ENCODE results near the gene ZNF697. TPM values are rescaled to one million over a fixed set of nuclear protein-coding genes. Genes with fewer than 3 reads are reported as not detected.

The ZNF697 gene
- total and polyA plus RNA-seq, 7 donors, result 0.60 to 6.6 (median 2.4) TPM

DNA sequence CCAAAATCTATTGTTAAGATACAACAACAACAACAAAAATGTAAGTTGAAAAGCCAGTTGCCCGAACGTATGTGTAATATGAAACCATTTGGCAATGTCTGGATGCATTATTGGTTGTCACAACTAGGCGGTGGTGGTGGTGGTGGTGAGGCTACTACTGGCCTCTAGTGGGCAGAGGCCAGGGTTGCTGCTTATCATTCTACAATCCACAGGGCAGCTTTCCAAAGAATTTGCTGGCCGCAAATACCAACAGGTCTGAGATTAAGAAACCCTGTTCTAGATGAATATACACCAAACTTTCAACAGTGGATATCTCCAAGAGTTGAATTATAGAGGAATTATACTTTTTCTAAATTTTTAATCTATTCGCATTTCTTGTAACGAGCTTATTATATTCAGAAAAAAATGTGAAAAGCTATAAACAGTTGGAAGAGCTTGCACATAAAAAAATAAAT lies 26.8 kb upstream of the ZNF697 start:
- DNase-seq, result peak; percentile 73
- Histone ChIP-seq H3K27ac (peak overlapping the region in 3 of 4 donors; percentile 29 to 53 (median 49)), H3K4me3 (peak overlapping the region in 2 of 4 donors; percentile 40), H3K27me3 (no peaks in the 10 kb centered on the region), H3K36me3 (no peaks in the 10 kb centered on the region), H3K9me3 (no peaks in the 10 kb centered on the region), H3K4me1 (peaks cover 0 to 5% (median 0%) of the 10 kb centered on the region in 4 donors)
- intact Hi-C loops (cut with DNase I), result loop anchor here (1.0 to 2.0 kb wide), 3 partner anchors 26 to 62 kb away; partner anchors contain the start of gene ZNF697
- TF ChIP-seq POLR2A (IDR thresholded peaks at IDR 0.05) (no peak), EP300 (IDR thresholded peaks at IDR 0.05) (no peak)
- TF ChIP-seq, protein P1, sequence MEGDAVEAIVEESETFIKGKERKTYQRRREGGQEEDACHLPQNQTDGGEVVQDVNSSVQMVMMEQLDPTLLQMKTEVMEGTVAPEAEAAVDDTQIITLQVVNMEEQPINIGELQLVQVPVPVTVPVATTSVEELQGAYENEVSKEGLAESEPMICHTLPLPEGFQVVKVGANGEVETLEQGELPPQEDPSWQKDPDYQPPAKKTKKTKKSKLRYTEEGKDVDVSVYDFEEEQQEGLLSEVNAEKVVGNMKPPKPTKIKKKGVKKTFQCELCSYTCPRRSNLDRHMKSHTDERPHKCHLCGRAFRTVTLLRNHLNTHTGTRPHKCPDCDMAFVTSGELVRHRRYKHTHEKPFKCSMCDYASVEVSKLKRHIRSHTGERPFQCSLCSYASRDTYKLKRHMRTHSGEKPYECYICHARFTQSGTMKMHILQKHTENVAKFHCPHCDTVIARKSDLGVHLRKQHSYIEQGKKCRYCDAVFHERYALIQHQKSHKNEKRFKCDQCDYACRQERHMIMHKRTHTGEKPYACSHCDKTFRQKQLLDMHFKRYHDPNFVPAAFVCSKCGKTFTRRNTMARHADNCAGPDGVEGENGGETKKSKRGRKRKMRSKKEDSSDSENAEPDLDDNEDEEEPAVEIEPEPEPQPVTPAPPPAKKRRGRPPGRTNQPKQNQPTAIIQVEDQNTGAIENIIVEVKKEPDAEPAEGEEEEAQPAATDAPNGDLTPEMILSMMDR (IDR thresholded peaks at IDR 0.05), result peak in 1 of 4 experiments; percentile 17
- 59 to 71% methylated on average over 6 of the region's 6 CpGs for WGBS, 2 donors

DNA sequence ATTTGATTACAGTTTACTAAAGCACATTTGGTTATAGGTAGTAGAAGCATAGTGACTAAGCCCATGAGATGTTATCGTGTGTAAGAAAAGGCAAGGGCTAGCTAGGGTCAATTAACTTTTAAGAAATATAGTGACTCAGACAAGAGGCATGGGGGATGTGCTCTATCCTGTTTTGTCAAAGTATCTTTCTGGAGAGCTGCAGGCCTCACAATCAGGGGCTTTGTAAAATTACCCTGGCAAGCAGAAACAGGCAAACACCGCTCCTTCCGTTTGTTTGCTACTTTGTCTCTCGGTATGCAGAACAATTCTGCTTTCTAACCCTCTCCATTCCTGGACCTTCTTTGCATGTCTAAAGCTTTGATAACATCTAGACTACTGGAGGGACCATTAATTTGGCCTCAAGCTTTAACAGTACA lies 26.1 kb upstream of the ZNF697 start:
- intact Hi-C loops (cut with DNase I), result loop anchor here (2.0 kb wide), 2 partner anchors 25 to 39 kb away; partner anchors contain the start of gene ZNF697
- Histone ChIP-seq H3K9me3 (no peaks in the 10 kb centered on the region), H3K4me1 (peaks cover 0 to 5% (median 0%) of the 10 kb centered on the region in 4 donors), H3K36me3 (no peaks in the 10 kb centered on the region), H3K27ac (no peak overlapping the region), H3K4me3 (no peak overlapping the region), H3K27me3 (no peaks in the 10 kb centered on the region)
- WGBS, 2 donors, result 90 to 95% methylated on average over 4 of the region's 4 CpGs
- TF ChIP-seq EP300 (IDR thresholded peaks at IDR 0.05) (no peak), POLR2A (IDR thresholded peaks at IDR 0.05) (no peak), POLR2AphosphoS5 (IDR thresholded peaks at IDR 0.05) (no peak)
- TF ChIP-seq, protein P1 (IDR thresholded peaks at IDR 0.05), result no peak
- DNase-seq, result no peak

DNA sequence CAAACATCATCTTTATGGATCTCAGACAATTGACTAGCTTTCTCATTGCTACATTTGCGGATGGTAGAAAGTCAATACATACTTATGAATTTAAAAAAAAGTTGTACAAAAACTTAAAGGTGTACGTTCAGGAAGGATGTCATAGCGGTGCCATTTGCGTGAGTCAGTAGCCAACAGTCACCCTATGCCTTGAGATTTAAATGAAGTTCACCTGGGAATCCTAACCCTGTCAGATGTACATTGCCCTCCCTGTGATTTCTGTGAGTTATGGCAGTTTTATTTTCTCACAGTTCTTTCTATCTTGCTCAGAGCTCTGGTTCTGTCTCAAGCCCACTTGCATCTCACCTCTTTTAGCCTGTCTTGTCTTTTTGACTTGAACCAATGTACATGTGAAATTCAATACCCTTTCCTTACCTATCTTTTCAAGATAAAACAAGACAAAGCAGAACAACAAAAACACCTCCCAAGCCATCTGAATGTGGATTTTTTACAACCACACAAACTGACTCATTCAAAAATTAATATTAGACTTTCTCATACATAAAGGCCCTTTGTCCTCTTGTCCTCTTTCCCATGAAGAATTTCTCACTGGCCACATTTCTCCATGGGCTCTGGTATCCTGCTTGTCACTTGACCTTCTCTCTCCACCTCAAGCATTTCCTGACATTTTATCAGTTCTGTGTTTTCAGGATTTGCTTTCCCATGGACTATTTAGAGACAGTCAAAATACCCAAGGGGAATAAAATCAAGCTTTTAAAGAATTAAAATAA lies 25.3 kb upstream of the ZNF697 start:
- no peaks in the 10 kb centered on the region for H3K36me3 ChIP-seq
- DNase-seq, result no peak
- no peaks in the 10 kb centered on the region for H3K9me3 ChIP-seq
- TF ChIP-seq, protein P1 (IDR thresholded peaks at IDR 0.05), result no peak
- TF ChIP-seq POLR2A (IDR thresholded peaks at IDR 0.05) (no peak), POLR2AphosphoS5 (IDR thresholded peaks at IDR 0.05) (no peak), EP300 (IDR thresholded peaks at IDR 0.05) (no peak)
- H3K4me3 ChIP-seq, result no peak overlapping the region
- peaks cover 0 to 5% (median 0%) of the 10 kb centered on the region in 4 donors for H3K4me1 ChIP-seq
- H3K27ac ChIP-seq, result no peak overlapping the region
- no peaks in the 10 kb centered on the region for H3K27me3 ChIP-seq
- intact Hi-C loops (cut with DNase I), result no loop called here
- 92 to 93% methylated on average over 4 of the region's 4 CpGs for WGBS, 2 donors

DNA sequence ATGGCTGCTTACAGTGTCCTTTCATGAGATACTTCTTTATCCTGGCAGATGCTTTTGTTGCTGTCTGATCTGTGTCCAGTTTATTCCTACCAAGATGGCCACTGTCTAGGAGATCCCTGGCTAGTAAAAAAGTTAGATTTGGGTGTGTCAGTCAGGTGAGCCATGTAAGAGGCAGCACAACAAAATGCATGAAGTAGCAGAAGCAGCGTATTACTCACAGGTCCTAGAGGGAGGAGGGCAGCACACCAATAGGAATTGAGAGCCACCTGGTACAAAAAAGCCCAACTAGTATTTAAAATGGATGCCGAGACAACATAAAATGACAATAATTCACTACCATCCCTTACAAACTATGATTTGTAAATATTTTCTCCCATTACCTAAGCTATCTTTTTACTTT lies 22.8 kb upstream of the ZNF697 start:
- peaks cover 0 to 5% (median 0%) of the 10 kb centered on the region in 4 donors for H3K4me1 ChIP-seq
- no peaks in the 10 kb centered on the region for H3K27me3 ChIP-seq
- H3K27ac ChIP-seq, result no peak overlapping the region
- 91 to 95% methylated on average over 2 of the region's 2 CpGs for WGBS, 2 donors
- TF ChIP-seq POLR2A (IDR thresholded peaks at IDR 0.05) (no peak), POLR2AphosphoS5 (IDR thresholded peaks at IDR 0.05) (no peak), EP300 (IDR thresholded peaks at IDR 0.05) (no peak)
- TF ChIP-seq, protein P1 (IDR thresholded peaks at IDR 0.05), result no peak
- DNase-seq, result no peak
- no peaks in the 10 kb centered on the region for H3K9me3 ChIP-seq
- H3K4me3 ChIP-seq, result no peak overlapping the region
- no peaks in the 10 kb centered on the region for H3K36me3 ChIP-seq
- intact Hi-C loops (cut with DNase I), result no loop called here
